ENCODE results near the gene AS3MT. TPM values are rescaled to one million over a fixed set of nuclear protein-coding genes. Genes with fewer than 3 reads are reported as not detected.

AS3MT gene
- total and polyA plus RNA-seq, 2 of the 8 experiments (the other 6 are each of a cell fraction or from before 2014, with no cell fraction given): 5.8 to 10.3 TPM

DNA sequence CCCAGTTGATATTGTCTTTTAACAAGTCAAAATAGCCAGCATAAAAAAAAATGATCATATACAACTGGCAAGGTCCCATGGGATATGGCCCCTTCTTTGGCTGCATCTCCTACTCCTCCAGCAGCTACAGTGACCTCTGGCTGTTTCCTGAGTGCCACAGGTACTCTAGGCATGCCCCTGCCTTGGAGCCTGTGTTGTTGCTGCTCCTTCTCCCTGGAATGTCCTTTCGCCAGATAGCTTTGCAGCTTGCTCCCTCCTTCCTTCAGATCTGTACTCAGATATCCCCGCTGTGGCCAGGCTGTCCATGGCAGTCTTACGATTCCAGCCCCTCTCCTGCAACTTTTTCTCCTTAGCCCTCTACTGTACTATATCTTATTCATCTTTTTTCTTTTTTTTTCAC, 72.1 kb downstream of the AS3MT start:
- DNase-seq (ENCODE audit: low read depth in 1 of 2, low spot score in 2 of 2) (no peak), FAIRE-seq (no peak)
- no peak overlapping the region for H2AK5ac ChIP-seq (ENCODE audit: low read depth, low read length)
- no peak overlapping the region for H4K91ac ChIP-seq (replicated peaks; ENCODE audit: insufficient read length, low read length)
- H4K20me1 ChIP-seq (replicated peaks in 1 of 2; ENCODE audit: control insufficient read depth in 1 of 2, insufficient read depth in 2 of 2, low read length in 2 of 2): no peaks in the 10 kb centered on the region
- no peaks in the 10 kb centered on the region for H3K23me2 ChIP-seq (ENCODE audit: low read depth, low read length)
- no peak overlapping the region for H3K9ac ChIP-seq (replicated peaks in 1 of 4; ENCODE audit: extremely low read depth in 1 of 4, low read depth in 3 of 4, low read length in 3 of 4)
- WGBS, 2 experiments (ENCODE audit: extremely low coverage in 1 of 2, insufficient coverage in 1 of 2, insufficient read length in 1 of 2, insufficient replicate concordance in 2 of 2, low coverage in 1 of 2, low lambda C conversion rate in 2 of 2, missing lambda C conversion rate in 1 of 2): 92% methylated on average over 3 of the region's 3 CpGs; no CpG with 5 or more reads in 1 of the 2 experiments
- CTCF ChIA-PET (ENCODE audit: partially characterized antibody): interaction anchor here (0.7 to 1.0 kb wide), 2 partner anchors 26 to 52 kb away, joined by 3 read pairs; no protein-coding TSS in a partner anchor
- H2BK20ac ChIP-seq (ENCODE audit: low read length): no peak overlapping the region
- H2BK12ac ChIP-seq (ENCODE audit: low read depth, low read length): no peak overlapping the region
- no peak overlapping the region for H3K27ac ChIP-seq (ENCODE audit: low read depth, low read length)
- H2BK120ac ChIP-seq (replicated peaks; ENCODE audit: low read depth, low read length): no peak overlapping the region
- POLR2A ChIA-PET (ENCODE audit: partially characterized antibody): no interaction called here
- peaks cover 0 to 3% (median 0%) of the 10 kb centered on the region in 4 experiments; a peak in 3 of 7 replicates for H3K4me1 ChIP-seq (replicated peaks in 1 of 4; ENCODE audit: control insufficient read depth in 3 of 4, insufficient read depth in 4 of 4, low read length in 3 of 4)
- no peaks in the 10 kb centered on the region for H3K27me3 ChIP-seq (replicated peaks in 1 of 4; ENCODE audit: control insufficient read depth in 3 of 4, extremely low read depth in 1 of 4, insufficient read depth in 3 of 4, low read length in 3 of 4)
- no peak overlapping the region for H4K5ac ChIP-seq (ENCODE audit: insufficient read length, low read depth, low read length)
- H3K4ac ChIP-seq (replicated peaks; ENCODE audit: insufficient read length, low read depth, low read length): no peak overlapping the region
- H2BK5ac ChIP-seq (ENCODE audit: low read depth, low read length): no peak overlapping the region
- peak overlapping the region; percentile 28; the same call in 1 of the 2 replicates for H4K8ac ChIP-seq (ENCODE audit: extremely low read depth, insufficient read depth, low read length)
- no peak overlapping the region for H3K14ac ChIP-seq (ENCODE audit: insufficient read length)
- H3K56ac ChIP-seq (replicated peaks; ENCODE audit: insufficient read length, low read depth, low read length): no peak overlapping the region
- H2AFZ ChIP-seq (ENCODE audit: low read length): no peak overlapping the region
- H3K36me3 ChIP-seq (ENCODE audit: control insufficient read depth in 2 of 4, insufficient read depth in 4 of 4, low read length in 3 of 4): no peaks in the 10 kb centered on the region
- peaks cover 3% of the 10 kb centered on the region for H3K79me1 ChIP-seq (ENCODE audit: low read depth, low read length)
- H3K79me2 ChIP-seq (ENCODE audit: control insufficient read depth in 1 of 2, insufficient read depth in 2 of 2, low read length in 2 of 2): no peaks in the 10 kb centered on the region
- no peak overlapping the region for H3K18ac ChIP-seq (ENCODE audit: extremely low read depth, low read length)
- no peak overlapping the region for H3K4me2 ChIP-seq (ENCODE audit: insufficient read depth in 1 of 2, low read depth in 2 of 2, low read length in 2 of 2)
- no peak overlapping the region for H3K23ac ChIP-seq (ENCODE audit: insufficient read length)
- H3K4me3 ChIP-seq (ENCODE audit: extremely low read depth in 1 of 4, insufficient read depth in 2 of 4, low read depth in 3 of 4, low read length in 4 of 4): no peak overlapping the region
- H2BK15ac ChIP-seq (ENCODE audit: low read length): no peak overlapping the region
- no peaks in the 10 kb centered on the region for H3K9me3 ChIP-seq (ENCODE audit: insufficient read depth in 2 of 2, low read depth in 1 of 2, low read length in 1 of 2)
- TF ChIP-seq, protein P1, sequence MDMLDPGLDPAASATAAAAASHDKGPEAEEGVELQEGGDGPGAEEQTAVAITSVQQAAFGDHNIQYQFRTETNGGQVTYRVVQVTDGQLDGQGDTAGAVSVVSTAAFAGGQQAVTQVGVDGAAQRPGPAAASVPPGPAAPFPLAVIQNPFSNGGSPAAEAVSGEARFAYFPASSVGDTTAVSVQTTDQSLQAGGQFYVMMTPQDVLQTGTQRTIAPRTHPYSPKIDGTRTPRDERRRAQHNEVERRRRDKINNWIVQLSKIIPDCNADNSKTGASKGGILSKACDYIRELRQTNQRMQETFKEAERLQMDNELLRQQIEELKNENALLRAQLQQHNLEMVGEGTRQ (IDR thresholded peaks at IDR 0.05; ENCODE audit: low read length): no peak
- TF ChIP-seq SP1 (IDR thresholded peaks at IDR 0.05; ENCODE audit: low read depth, low read length): no peak

Measured in H1 (cell line).